T-cell (primary cell): ENCODE results near the gene FRRS1L. TPM values are rescaled to one million over a fixed set of nuclear protein-coding genes. Genes with fewer than 3 reads are reported as not detected.

Experiments
- ATAC-seq, 4 experiments: fragments of 200-7000 bp in 3 of 4; fragments of 150-1000 bp in 1 of 4; cut with Tn5 transposase; replicated peaks in 1 of 4; 1 replicate in 3 of 4; 2 replicates in 1 of 4; pipeline ENCODE4 v1.10.0; 2021; ENCODE audit warnings: moderate library complexity in 3 of 4, mild to moderate bottlenecking in 2 of 4, moderate number of reproducible peaks in 1 of 4
- CTCF ChIA-PET, 2 donors: fragments of 300-600 bp; sonication (Branson Sonifier 250); formaldehyde crosslinking; loops; one replicate each; lab custom pipeline; 2022; ENCODE audit warnings: antibody characterized with exemption in 2 of 2; lab: Charles Lee
- POLR2A ChIA-PET, 2 donors: fragments of 300-600 bp; sonication (Branson Sonifier 250); formaldehyde crosslinking; loops; one replicate each; lab custom pipeline; 2022; ENCODE audit warnings: antibody characterized with exemption in 2 of 2; lab: Charles Lee
- DNase-seq, 35 experiments: peaks; one replicate each; pipeline versions ENCODE4 v3.0.0 to v3.0.0-alpha.2; 2013 to 2023
- H3K27ac ChIP-seq: one replicate; pipeline ENCODE4 v1.5.1; 2013; ENCODE audit warnings: low read length
- H3K27me3 ChIP-seq, 2 experiments: replicated peaks in 1 of 2; 1 replicate in 1 of 2; 2 replicates in 1 of 2; pipeline versions ENCODE4 v1.6.1 to v1.7.0; 2013; ENCODE audit warnings: low read length in 1 of 2, mixed read lengths in 1 of 2; ENCODE audit not compliant: control insufficient read depth in 2 of 2, insufficient read depth in 2 of 2; ENCODE audit errors: extremely low read depth in 1 of 2
- H3K36me3 ChIP-seq, 2 donors: 1 replicate in 1 of 2; 2 replicates in 1 of 2; pipeline versions ENCODE4 v1.6.1 to v1.7.0; 2013; ENCODE audit warnings: low read length in 1 of 2; ENCODE audit not compliant: control insufficient read depth in 2 of 2, insufficient read depth in 1 of 2; ENCODE audit errors: extremely low read depth in 1 of 2
- H3K4me1 ChIP-seq, 2 experiments: 1 replicate in 1 of 2; 2 replicates in 1 of 2; pipeline versions ENCODE4 v1.6.1 to v1.7.0; 2013; ENCODE audit warnings: low read length in 2 of 2, mixed read lengths in 1 of 2; ENCODE audit not compliant: insufficient read depth in 2 of 2, control insufficient read depth in 1 of 2; ENCODE audit errors: extremely low read depth in 1 of 2
- H3K4me3 ChIP-seq, 2 donors: 1 replicate in 1 of 2; 2 replicates in 1 of 2; pipeline versions ENCODE4 v1.5.1 to v1.7.0; 2013; ENCODE audit warnings: mild to moderate bottlenecking in 2 of 2, low read length in 1 of 2, moderate library complexity in 1 of 2; ENCODE audit not compliant: control insufficient read depth in 1 of 2; ENCODE audit errors: extremely low read depth in 1 of 2
- H3K9me3 ChIP-seq: 2 replicates; pipeline ENCODE4 v1.7.0; 2013
- H3K27ac Mint-ChIP-seq, 2 donors: one replicate each; pipeline ENCODE4 v1.8.0; 2020 to 2021; ENCODE audit warnings: mild to moderate bottlenecking in 2 of 2, mixed read lengths in 2 of 2
- H3K27me3 Mint-ChIP-seq, 2 donors: one replicate each; pipeline ENCODE4 v1.8.0; 2021 to 2022; ENCODE audit warnings: mixed read lengths in 2 of 2
- H3K36me3 Mint-ChIP-seq: one replicate; pipeline ENCODE4 v1.8.0; 2021; ENCODE audit warnings: mixed read lengths
- H3K4me1 Mint-ChIP-seq, 3 donors: one replicate each; pipeline ENCODE4 v1.8.0; 2020 to 2022; ENCODE audit warnings: mixed read lengths in 3 of 3, mild to moderate bottlenecking in 1 of 3
- H3K4me3 Mint-ChIP-seq, 3 donors: one replicate each; pipeline ENCODE4 v1.8.0; 2020 to 2022; ENCODE audit warnings: mild to moderate bottlenecking in 3 of 3, mixed read lengths in 3 of 3, moderate library complexity in 3 of 3
- H3K9me3 Mint-ChIP-seq, 3 donors: one replicate each; pipeline ENCODE4 v1.8.0; 2020 to 2022; ENCODE audit warnings: mixed read lengths in 3 of 3
- WGBS: methylation state at CpG from one replicate; pipeline ENCODE4 v1.1.5; 2013; ENCODE audit warnings: missing lambda C conversion rate; ENCODE audit not compliant: insufficient coverage; 5-methylcytosine and 5-hydroxymethylcytosine counted together
- total RNA-seq, 35 experiments: library from RNA in 6 of 35; stranded (reverse) in 6 of 35; fragments of 120-200 nt in 1 of 35; gene quantifications; one replicate each; pipeline versions ENCODE4 v1.2.1 to v1.2.4 and lab custom pipeline; 2013 to 2026

FRRS1L gene
- total RNA-seq, 5 donors from 2014 or later (not counting 1 experiment from before 2014, with no cell fraction given), result 0.03 TPM; not detected in 4

- Mint-ChIP-seq H3K27me3 (no peaks in the 10 kb centered on the region), H3K27ac (no peak overlapping the region), H3K4me1 (peaks cover 10 to 16% (median 13%) of the 10 kb centered on the region in 3 donors), H3K4me3 (no peak overlapping the region), H3K36me3 (peaks cover 70% of the 10 kb centered on the region), H3K9me3 (no peaks in the 10 kb centered on the region)
- DNase-seq (no peak), ATAC-seq (no peak)
- H3K27ac ChIP-seq, result no peak overlapping the region
- CTCF ChIA-PET, result no interaction called here
- 40% methylated on average over 1 of the region's 2 CpGs for WGBS
- H3K27me3 ChIP-seq, result no peaks in the 10 kb centered on the region
- no peak overlapping the region for H3K4me3 ChIP-seq
- peaks cover 0 to 53% of the 10 kb centered on the region in 2 donors for H3K36me3 ChIP-seq
- H3K4me1 ChIP-seq, result no peaks in the 10 kb centered on the region
- no peaks in the 10 kb centered on the region for H3K9me3 ChIP-seq
- POLR2A ChIA-PET, result interaction anchor here in 1 of 2 donors (1.2 kb wide), 1 partner anchor 15 kb away, joined by 5 read pairs; no protein-coding TSS in a partner anchor
Measured at GRCh38 chr9:109082091-109082620, 84.9 kb downstream of the FRRS1L start.

Other genes with a start within 250 kb of the FRRS1L start
- 10 to 100 TPM; 23.1 to 34.5 (median 25.0) TPM for gene ELP1, start 233.1 kb downstream of the FRRS1L start, total RNA-seq
- gene ABITRAM, start 232.8 kb downstream of the FRRS1L start, total RNA-seq, result 1 to 10 TPM; 8.4 to 9.7 (median 8.9) TPM
- 1 to 10 TPM; 2.1 to 4.1 (median 3.8) TPM for gene CTNNAL1, start 153.8 kb downstream of the FRRS1L start, total RNA-seq
- gene TMEM245, start 47.3 kb downstream of the FRRS1L start, total RNA-seq, result 10 to 100 TPM; 32.5 to 68.1 (median 52.5) TPM
- gene EPB41L4B, start 153.8 kb upstream of the FRRS1L start, total RNA-seq, result under 1 TPM in 3 of 5 donors, not detected in 2; 0.16 to 0.26 (median 0.16) TPM